SKM-1 (cell line): ENCODE data around the gene KRT6A.

Experiments
- DNase-seq: peaks from one replicate; lab custom pipeline; 2025; ENCODE audit not compliant: unreplicated experiment; lab: John Stamatoyannopoulos, UW

The KRT6A gene

GRCh38 chr12:52438305-52439301 lies 54.5 kb downstream of the KRT6A start:
- DNase-seq: no peak

GRCh38 chr12:52437508-52437907 lies 55.5 kb downstream of the KRT6A start:
- no peak for DNase-seq
